CD4-positive, alpha-beta T cell (primary cell): Measurements from ENCODE around the gene RRH. TPM values are rescaled to one million over a fixed set of nuclear protein-coding genes. Genes with fewer than 3 reads are reported as not detected.
"Not testable (repeated sequence)": the region's sequence is repeated elsewhere in the genome, so short reads cannot be mapped to it uniquely, and the experiment has no call there.

Experiments used
- ATAC-seq: fragments of 200-7000 bp; cut with Tn5 transposase; one replicate; pipeline ENCODE4 v1.10.0; 2022; ENCODE audit warnings: mild to moderate bottlenecking; ENCODE audit not compliant: poor library complexity
- CTCF ChIA-PET: fragments of 350-600 bp; sonication (Branson Sonifier 250); formaldehyde crosslinking; loops from one replicate; lab custom pipeline; 2021; ENCODE audit warnings: antibody characterized with exemption, inconsistent platforms; lab: Charles Lee
- POLR2A ChIA-PET: fragments of 350-600 bp; sonication (Branson Sonifier 250); formaldehyde crosslinking; loops from one replicate; lab custom pipeline; 2021; ENCODE audit warnings: antibody characterized with exemption, inconsistent platforms; lab: Charles Lee
- DNase-seq, 14 experiments: peaks; one replicate each; pipeline ENCODE4 v3.0.0-alpha.2; 2013 to 2020; ENCODE audit warnings: mixed read lengths in 2 of 14
- H3K27ac ChIP-seq, 2 donors: one replicate each; pipeline versions ENCODE4 v1.5.1 to v1.7.0; 2013; ENCODE audit warnings: low read length in 2 of 2, low read depth in 1 of 2, mild to moderate bottlenecking in 1 of 2
- H3K27me3 ChIP-seq, 2 experiments: 1 replicate in 1 of 2; 2 replicates in 1 of 2; pipeline versions ENCODE4 v1.6.1 to v1.7.0; 2013; ENCODE audit warnings: low read length in 2 of 2, control low read depth in 1 of 2, mild to moderate bottlenecking in 1 of 2, moderate library complexity in 1 of 2; ENCODE audit not compliant: insufficient read depth in 2 of 2, control insufficient read depth in 1 of 2
- H3K36me3 ChIP-seq: one replicate; pipeline ENCODE4 v1.6.1; 2013; ENCODE audit warnings: low read length, control low read depth; ENCODE audit not compliant: insufficient read depth
- H3K4me1 ChIP-seq: one replicate; pipeline ENCODE4 v1.6.1; 2013; ENCODE audit warnings: low read length, control low read depth; ENCODE audit not compliant: insufficient read depth
- H3K4me3 ChIP-seq: one replicate; pipeline ENCODE4 v1.5.1; 2013; ENCODE audit warnings: mild to moderate bottlenecking, low read length, moderate library complexity
- H3K9me3 ChIP-seq, 2 experiments: 1 replicate in 1 of 2; 2 replicates in 1 of 2; pipeline versions ENCODE4 v1.6.1 to v1.7.0; 2013; ENCODE audit warnings: low read length in 2 of 2, mild to moderate bottlenecking in 2 of 2, control low read depth in 1 of 2, moderate library complexity in 1 of 2; ENCODE audit not compliant: control insufficient read depth in 1 of 2, insufficient read depth in 1 of 2
- H3K27ac Mint-ChIP-seq: one replicate; pipeline ENCODE4 v1.8.0; 2020; ENCODE audit warnings: mixed read lengths
- H3K27me3 Mint-ChIP-seq: one replicate; pipeline ENCODE4 v1.8.0; 2021; ENCODE audit warnings: mixed read lengths
- H3K36me3 Mint-ChIP-seq: one replicate; pipeline ENCODE4 v1.8.0; 2021; ENCODE audit warnings: low read depth, mixed read lengths
- H3K4me1 Mint-ChIP-seq: one replicate; pipeline ENCODE4 v1.8.0; 2021; ENCODE audit warnings: low read depth, mixed read lengths
- H3K4me3 Mint-ChIP-seq: one replicate; pipeline ENCODE4 v1.8.0; 2020; ENCODE audit warnings: mild to moderate bottlenecking, mixed read lengths
- H3K9me3 Mint-ChIP-seq: one replicate; pipeline ENCODE4 v1.8.0; 2020; ENCODE audit warnings: mixed read lengths
- CTCF ChIP-seq: fragments of 200-600 bp; IDR thresholded peaks from one replicate; pipeline ENCODE4 v1.8.0; 2022; ENCODE audit warnings: antibody characterized with exemption, mild to moderate bottlenecking
- intact Hi-C, 2 experiments: fragments of 100-400 bp; cut with DNase I in 1 of 2; cut with micrococcal nuclease in 1 of 2; formaldehyde crosslinking; loops; one replicate each; pipeline versions ENCODE4 v1.15.1 to v1.9.0; 2023 to 2025; cut with DNase I, micrococcal nuclease
- total RNA-seq, 174 experiments: library from RNA in 2 of 174; stranded (reverse) in 2 of 174; gene quantifications; one replicate each; pipeline ENCODE4 v1.2.3 and lab custom pipeline; 2021 to 2026

RRH gene
- total RNA-seq, 2 experiments from 2014 or later: not detected

- Histone ChIP-seq H3K36me3 (no peaks in the 10 kb centered on the region), H3K4me3 (no peak overlapping the region), H3K27ac (no peak overlapping the region), H3K4me1 (no peaks in the 10 kb centered on the region), H3K9me3 (no peaks in the 10 kb centered on the region), H3K27me3 (no peaks in the 10 kb centered on the region)
- TF ChIP-seq CTCF: no peak
- Mint-ChIP-seq H3K9me3 (no peaks in the 10 kb centered on the region), H3K27ac (no peak overlapping the region), H3K4me3 (no peak overlapping the region), H3K36me3 (peaks cover 12% of the 10 kb centered on the region), H3K4me1 (peaks cover 7% of the 10 kb centered on the region), H3K27me3 (no peaks in the 10 kb centered on the region)
- ChIA-PET POLR2A (interaction anchor here (0.7 kb wide), 1 partner anchor 585 kb away, joined by 3 read pairs; no protein-coding TSS in a partner anchor), CTCF (no interaction called here)
- intact Hi-C loops: no loop called here
- DNase-seq (no peak), ATAC-seq (no peak)
Observed at GRCh38 chr4:109850601-109851000, 22.8 kb downstream of the RRH start.

GRCh38 chr4:109859426-109860300 is 31.9 kb downstream of the RRH start:
- DNase-seq, H3K27me3 Mint-ChIP-seq, POLR2A ChIA-PET, H3K4me1 Mint-ChIP-seq, H3K4me3 Mint-ChIP-seq, CTCF ChIA-PET, H3K4me1 ChIP-seq, H3K9me3 ChIP-seq, H3K27ac ChIP-seq, ATAC-seq, H3K27me3 ChIP-seq, H3K36me3 ChIP-seq, H3K27ac Mint-ChIP-seq, H3K4me3 ChIP-seq, intact Hi-C loops: not testable (repeated sequence)
- peaks cover 39% of the 10 kb centered on the region for H3K36me3 Mint-ChIP-seq
- H3K9me3 Mint-ChIP-seq: peaks cover 11% of the 10 kb centered on the region

DNA sequence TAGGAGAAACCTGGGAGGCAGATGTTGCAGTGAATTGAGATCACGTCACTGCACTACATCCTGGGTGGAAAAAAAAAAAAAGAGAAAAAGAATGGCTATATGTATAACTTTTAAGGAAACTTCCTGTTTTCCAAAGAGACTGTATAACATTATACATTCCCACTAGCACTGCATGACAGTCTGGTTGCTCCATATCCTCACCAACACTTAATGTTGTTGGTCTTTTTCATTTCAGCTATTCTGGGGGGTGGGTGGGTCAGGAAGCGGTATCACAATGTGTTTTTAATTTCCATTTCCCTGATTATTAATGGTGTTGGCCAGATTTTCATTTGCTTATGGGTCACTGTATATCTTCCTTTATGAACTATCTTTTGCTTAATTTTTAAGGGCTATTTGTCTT is 33.5 kb downstream of the RRH start:
- Mint-ChIP-seq H3K4me1 (no peaks in the 10 kb centered on the region), H3K4me3 (no peak overlapping the region)
- CTCF ChIA-PET: interaction anchor here (0.7 kb wide), 1 partner anchor 852 kb away, joined by 3 read pairs; no protein-coding TSS in a partner anchor

More for the DNA sequence above, 33.5 kb downstream of the RRH start:
- ATAC-seq: no peak
- Mint-ChIP-seq H3K27me3 (no peaks in the 10 kb centered on the region), H3K27ac (no peak overlapping the region), H3K9me3 (peaks cover 11% of the 10 kb centered on the region), H3K36me3 (peaks cover 31% of the 10 kb centered on the region)
- no peaks in the 10 kb centered on the region for H3K36me3 ChIP-seq
- TF ChIP-seq CTCF: no peak
- no peaks in the 10 kb centered on the region for H3K27me3 ChIP-seq
- DNase-seq: no peak
- no peaks in the 10 kb centered on the region for H3K4me1 ChIP-seq
- peaks cover 3 to 8% of the 10 kb centered on the region in 2 experiments for H3K9me3 ChIP-seq
- H3K4me3 ChIP-seq: no peak overlapping the region
- intact Hi-C loops: no loop called here
- H3K27ac ChIP-seq: no peak overlapping the region
- POLR2A ChIA-PET: no interaction called here
